ENCODE results near the gene AMPH.
"Not testable (repeated sequence)": the region's sequence is repeated elsewhere in the genome, so short reads cannot be mapped to it uniquely, and the experiment has no call there.

Gene AMPH

DNA sequence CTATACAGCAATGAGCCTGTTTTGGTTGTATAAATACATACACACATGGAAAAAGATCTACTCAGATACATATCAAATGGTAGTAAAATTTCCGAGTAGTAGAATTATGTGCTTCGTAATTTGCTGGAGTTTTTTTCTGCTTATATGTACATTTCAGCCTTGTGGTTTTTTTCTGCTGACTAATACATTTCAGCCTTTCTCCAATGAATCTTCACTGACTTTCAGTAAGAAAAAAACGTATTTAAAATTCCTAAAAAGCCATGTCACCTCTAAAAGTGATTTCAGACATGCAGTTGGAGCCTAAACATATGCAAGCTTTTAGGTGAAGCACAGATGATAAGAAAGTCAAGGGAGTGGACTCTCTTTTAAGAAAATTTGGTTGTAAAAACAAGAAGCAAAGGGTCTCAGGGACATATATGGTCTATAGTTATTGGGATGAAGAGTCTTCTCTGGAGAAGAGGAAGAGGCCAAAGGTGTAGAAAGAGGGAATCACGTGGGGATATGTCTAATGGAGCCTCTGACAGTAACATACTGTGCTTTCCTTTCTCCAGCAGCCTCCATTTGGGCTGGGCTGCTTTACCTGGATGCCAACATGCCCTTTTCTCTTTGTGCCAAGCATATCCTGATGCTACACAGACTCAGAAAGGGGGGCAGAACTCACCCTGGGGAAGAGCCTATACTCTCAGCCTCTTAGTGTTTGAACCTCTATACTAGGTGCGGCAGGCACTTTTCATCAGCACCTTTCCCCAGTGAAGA lies 2.4 kb downstream of the AMPH start:
- DNase-seq (ENCODE audit: extremely low read depth in 1 of 2, low read depth in 1 of 2) = no peak

DNA sequence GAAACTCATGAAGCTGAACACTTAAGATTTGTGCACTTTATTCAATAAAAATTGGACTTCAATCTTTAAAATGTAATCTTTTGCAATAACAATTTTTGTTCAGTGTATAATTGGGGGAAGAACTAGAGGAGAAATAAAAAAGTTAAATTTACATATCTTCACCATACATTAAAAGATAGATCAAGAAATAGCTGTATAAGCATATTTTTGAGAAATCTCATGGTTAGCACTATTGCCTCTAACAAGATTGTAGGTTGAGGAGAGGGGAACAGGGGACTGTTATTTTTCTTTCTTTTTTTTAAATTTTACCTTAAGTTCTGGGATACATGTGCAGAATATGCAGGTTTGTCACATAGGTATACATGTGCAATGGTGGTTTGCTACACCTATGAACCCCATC lies 5.3 kb downstream of the AMPH start:
- no peak for DNase-seq (ENCODE audit: extremely low read depth in 1 of 2, low read depth in 1 of 2)

DNA sequence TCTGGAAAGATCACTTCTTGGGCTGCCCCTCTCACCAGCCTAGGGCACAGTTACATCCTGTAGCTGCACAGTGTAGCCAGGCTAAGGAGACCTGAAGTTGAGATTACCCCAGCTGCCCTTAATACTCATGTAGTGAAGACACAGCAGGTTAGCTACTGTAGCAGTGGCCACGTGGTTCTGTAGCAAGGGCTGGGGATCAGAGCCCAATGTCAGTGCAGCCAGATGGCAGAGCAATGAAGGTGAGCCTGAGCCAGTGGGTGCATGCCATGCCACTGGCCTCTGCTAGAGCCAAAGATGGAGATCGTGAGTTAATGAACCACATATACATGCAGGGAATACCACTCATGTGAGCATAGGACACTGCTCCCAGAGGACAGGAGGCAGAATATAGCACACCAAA lies 15.5 kb downstream of the AMPH start:
- no peak for DNase-seq (ENCODE audit: extremely low read depth in 1 of 2, low read depth in 1 of 2)

DNA sequence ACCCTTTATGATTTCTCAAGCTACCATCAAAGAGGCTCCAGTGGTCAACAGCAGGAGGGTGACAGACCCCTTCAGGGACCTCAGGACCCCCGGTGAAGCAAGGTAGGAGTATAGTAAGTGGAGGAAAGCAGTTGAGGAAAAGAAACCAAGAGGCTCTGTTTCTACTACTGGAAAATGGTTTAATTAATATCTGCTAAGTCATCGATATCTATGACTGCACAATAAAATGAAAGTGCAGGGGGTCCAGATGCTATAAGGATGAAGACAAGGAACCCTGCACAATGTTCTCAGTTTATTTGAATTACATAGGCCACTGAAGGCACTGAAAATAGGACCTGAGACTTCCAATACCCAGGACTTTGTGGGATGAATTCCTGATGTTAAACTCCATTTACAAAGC lies 23.7 kb downstream of the AMPH start:
- DNase-seq (ENCODE audit: extremely low read depth in 1 of 2, low read depth in 1 of 2) = no peak

DNA sequence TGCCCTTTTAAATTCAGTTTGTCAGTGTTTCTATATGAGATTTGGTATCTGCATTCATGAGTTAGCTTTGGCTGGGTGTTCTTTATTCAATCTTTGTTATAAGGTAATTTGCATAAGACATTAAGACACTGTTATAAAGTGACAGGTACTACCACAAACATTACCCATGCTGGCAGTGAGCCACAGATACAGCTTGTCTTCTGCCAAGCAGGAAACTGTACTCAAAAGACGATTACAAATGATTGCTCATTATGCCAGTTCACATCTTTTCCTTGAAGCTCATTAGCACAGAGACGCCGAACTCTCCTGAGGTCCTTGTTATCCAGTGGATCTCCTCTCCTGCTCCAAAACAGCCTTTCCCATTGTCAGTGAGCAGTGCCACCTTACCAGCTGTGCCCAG lies 30.4 kb downstream of the AMPH start:
- no peak for DNase-seq (ENCODE audit: extremely low read depth in 1 of 2, low read depth in 1 of 2)

DNA sequence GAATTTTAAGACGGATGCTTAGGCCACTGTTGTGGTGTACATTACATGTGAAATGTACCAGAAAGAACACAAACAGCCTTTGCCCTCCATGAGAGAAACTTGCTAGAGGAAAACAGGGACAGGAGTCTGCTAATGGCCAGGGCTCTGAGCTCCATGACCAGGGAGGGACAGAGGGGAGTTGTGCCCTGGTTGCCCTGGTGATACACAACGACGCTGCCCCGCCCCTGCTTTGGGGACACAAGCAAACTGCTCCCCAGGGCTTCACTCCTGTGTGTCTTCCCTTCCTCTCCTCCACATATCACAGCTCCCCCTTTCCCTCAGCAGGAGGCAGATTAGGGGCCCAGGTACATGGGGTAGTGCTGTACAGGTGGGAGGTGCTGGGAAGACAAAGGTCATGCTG lies 36.2 kb downstream of the AMPH start:
- no peak for DNase-seq (ENCODE audit: extremely low read depth in 1 of 2, low read depth in 1 of 2)

DNA sequence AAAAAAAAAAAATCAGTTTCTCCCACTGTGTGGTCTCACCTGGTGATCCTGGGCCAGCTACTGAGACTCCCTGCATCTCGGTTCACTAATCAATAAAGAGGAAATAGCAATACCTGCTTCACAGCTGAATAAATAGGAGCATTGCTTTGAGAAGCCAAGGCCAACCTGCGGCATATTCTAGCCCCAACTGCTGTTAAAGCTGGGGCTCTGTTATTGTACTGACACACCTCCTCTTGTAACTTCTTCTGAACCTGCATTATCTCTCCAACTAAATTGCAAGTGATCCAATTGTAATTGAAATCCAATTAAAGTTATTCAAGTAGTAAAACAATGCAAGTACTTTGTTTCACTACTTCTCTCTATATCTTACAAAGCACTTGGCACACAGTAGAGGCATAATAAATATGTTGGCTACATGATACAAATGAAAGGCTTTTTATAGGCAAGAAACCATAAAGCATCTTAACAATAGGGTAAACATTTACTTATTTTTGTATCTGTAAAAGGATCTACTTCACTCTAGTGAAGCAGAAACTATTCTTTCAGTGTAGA lies 38.4 kb downstream of the AMPH start:
- no peak for DNase-seq (ENCODE audit: extremely low read depth in 1 of 2, low read depth in 1 of 2)

DNA sequence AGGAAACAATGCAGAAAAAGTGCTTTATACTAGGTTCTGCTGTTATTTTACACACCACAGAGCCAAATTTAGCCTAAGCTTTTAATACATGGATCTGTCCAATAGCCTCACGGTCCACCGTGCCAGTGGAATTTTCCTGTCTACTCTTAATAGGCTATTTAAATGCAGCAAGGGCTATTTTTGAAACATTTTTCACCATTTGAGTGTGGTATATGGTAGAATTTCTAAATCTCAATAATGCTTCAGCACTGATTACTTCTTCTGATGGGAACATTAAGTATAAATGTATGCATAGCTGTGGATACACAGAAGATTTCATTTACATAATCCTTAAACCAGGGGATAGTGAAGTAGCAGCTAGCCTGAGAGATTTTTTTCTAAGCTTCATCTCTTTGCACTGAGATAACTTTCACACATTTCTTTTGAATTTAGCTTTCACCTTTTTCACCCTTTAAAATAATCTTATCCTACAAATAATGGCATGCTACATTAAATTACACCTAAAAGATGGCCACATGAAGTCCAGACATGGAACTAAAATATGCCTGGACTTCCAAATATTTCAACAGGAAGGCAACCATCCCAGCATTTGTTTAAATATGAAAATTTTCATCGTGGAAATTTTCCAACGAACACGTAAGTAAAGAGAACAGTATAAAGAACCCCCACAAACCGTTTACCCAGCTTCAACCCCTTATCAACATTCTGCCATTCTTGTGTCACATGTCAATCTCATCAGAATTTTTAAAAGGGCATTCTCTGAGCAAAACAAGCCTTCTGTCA lies 45.4 kb downstream of the AMPH start:
- no peak for DNase-seq (ENCODE audit: extremely low read depth in 1 of 2, low read depth in 1 of 2)

DNA sequence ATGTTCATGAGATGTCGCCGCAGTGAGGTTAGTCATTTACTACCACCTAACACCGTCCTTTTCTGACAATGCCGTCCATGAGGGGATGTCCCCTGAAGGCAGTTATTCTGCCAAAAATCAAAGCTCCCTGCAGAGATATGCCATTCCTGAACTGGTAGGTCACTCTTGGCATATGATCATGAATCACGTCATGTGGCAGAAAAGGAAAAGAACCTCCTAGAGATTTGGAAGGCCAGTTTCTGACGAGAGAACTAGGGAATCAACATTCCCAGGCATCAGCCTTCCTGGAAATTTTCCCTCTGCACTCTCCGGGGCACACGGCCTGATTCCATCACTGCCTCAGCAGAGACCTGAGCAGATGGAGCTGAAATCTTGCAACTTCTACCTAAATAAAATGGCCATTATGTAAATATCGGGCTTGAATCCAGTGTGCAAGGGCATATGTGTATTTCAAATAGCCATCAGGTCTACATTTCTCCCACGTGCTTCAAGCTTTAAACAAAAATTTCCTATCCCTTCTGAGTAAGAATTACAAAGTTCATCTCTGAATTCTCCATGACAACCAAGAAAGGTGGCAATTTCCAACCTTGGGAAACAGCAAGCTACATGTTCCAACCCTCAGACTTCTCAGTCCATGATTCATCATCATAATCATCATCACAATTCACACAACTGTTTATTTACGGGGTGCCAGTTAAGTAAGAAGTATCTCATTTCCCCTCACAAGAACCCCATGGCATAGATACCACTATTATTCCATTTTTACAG lies 46.5 kb downstream of the AMPH start:
- no peak for DNase-seq (ENCODE audit: extremely low read depth in 1 of 2, low read depth in 1 of 2)

DNA sequence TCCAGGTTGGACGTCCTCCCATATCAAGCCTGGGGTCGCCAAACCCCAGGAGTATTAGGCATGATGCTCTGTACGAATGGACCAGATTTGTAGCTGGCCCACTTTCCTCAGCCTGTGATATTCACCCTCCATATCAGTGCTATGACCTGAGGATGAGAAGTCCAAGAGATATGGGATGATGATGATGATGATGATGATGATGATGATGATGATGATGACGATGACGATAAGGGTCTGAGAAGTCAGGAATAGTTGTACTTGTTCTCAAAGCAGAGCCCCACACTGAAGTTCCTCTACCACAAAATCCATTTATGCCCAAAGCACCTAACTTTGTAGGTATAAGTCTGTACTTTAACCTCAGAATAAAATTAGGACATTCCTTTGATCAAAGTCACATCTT lies 50.7 kb downstream of the AMPH start:
- no peak for DNase-seq (ENCODE audit: extremely low read depth in 1 of 2, low read depth in 1 of 2)

DNA sequence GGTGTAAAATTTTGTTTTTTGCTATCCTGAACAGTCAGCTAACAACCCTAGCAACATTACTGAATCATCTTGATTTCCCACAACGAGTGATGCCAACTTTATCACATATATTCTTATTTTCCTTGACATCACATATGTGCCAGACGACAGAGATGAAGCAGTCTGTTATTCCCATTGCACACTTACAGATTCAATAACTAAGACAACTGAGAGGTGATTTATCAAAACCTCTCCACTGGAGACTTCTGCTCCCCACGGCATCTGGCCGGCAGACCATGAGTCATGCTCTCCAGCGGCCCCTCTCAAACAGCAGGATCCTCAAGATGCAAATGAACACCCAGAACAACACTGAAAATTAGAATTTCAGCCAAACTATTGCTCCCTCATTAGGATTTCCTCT lies 57.1 kb downstream of the AMPH start:
- no peak for DNase-seq (ENCODE audit: extremely low read depth in 1 of 2, low read depth in 1 of 2)

DNA sequence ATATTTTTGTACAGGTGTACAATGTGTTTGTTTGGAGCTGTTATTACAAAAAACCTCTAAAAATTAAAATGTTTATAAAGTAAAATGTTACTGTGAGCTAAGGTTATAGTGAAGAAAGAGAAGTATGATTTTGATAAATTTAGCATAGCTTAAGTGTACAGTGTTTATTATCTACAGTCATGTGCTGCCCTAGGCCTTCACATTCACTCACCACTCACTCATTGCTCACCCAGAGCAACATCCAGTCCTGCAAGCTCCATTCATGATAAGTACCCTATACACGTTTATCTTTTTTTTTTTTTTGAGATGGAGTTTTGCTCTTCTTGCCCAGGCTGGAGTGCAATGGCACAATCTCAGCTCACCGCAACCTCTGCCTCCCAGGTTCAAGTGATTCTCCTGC lies 59.6 kb downstream of the AMPH start:
- not testable (repeated sequence) for DNase-seq (ENCODE audit: extremely low read depth in 1 of 2, low read depth in 1 of 2)

DNA sequence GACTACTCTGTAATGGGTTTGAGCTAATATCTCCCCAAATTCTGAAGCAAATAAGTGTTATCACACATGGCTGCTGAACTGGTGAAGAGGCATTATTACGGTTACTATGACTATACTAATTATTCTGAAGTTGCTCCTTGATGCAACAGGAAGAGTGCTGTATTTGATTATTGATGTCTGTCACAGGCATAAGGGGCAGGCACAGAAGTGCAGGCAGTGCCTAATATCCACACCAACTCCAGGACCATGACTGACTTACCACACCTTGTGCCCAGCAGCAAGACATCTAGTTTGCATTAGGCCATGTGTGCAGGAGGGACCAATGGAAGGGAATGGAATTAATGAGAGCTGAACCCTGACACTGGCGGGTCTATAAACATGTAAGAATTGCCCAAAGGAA lies 62.7 kb downstream of the AMPH start:
- no peak for DNase-seq (ENCODE audit: extremely low read depth in 1 of 2, low read depth in 1 of 2)

DNA sequence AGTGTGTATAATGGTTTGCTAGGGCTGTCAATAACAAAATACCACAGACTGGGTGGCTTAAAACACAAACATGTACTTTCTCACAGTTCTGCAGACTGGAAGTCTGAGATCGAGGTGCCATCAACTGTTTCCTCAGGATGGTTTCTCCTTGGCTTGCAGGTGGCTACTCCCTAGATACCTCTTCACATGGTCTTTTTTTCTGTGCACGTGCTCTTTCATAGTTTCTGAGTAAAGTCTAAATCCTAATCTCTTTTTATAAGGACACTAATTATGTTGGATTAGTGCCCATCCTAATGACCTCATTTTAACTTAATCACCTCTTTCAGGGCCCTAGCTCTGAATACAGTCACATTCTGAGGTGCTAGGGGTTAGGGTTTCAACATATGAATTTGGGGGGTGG lies 65.9 kb downstream of the AMPH start:
- DNase-seq (ENCODE audit: extremely low read depth in 1 of 2, low read depth in 1 of 2) = no peak

DNA sequence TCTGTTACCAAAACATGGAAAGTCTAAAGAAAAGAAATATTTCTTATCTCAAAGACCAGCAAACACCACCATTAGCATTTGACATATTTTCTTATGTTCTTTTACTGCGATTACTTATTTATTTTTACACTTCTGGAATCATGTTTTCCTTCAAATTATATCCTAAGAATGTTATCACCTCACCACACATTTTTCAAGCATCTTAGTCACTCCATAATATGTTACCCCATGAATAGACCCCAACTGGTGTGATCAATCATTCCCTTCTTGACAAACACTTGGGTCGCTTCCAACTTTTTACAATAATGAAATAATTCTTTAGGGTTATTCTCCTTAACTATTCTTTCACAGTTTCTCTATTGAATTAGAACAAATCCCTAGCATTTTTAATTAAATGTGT lies 67.4 kb downstream of the AMPH start:
- DNase-seq (ENCODE audit: extremely low read depth in 1 of 2, low read depth in 1 of 2) = no peak

DNA sequence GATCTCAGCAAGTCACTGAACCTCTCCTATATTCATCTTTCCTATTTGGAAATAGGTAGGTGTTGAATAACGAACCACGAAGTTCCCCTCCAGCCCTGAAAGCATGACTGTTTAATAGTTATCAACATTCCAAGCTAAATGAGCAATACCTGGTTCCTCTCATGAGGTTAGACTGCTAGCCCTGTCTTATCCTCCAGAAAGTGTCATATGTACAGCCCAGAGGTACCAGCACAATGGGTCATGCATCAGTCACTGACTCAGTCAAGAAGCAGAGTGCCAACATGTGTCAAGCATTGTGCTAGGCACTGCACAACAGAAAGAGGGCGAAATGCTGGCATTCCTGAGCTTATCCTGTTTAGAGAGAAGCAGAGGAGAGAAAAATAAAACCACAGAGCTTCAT lies 70.0 kb downstream of the AMPH start:
- DNase-seq (ENCODE audit: extremely low read depth in 1 of 2, low read depth in 1 of 2) = no peak

DNA sequence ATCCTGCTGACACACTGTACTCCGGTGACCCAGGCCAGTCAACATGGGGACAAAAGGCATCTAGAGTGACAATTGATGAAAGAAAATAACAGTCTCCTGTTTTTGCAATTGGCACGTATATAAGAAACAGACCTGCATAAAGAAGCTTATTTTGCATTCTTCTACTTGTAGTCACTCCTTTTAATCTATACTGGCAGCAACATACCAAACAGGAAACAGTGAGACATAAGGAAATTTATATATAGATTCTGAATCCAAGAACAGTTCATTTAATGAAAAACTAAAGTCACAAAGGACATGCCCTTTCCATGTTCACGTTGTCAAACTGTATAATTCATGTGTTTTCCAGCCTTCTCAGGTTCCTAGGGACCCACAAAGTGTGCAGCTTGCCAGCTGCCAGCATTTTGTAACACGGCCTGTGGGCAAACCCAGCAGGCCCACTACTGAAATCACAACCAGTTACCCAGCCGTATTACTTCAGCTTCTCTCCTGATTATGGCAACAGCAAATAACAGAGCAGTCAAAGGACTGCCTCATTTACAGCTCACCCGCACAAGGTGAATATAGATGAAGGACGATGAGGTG lies 72.3 kb downstream of the AMPH start:
- DNase-seq (ENCODE audit: extremely low read depth in 1 of 2, low read depth in 1 of 2) = no peak

DNA sequence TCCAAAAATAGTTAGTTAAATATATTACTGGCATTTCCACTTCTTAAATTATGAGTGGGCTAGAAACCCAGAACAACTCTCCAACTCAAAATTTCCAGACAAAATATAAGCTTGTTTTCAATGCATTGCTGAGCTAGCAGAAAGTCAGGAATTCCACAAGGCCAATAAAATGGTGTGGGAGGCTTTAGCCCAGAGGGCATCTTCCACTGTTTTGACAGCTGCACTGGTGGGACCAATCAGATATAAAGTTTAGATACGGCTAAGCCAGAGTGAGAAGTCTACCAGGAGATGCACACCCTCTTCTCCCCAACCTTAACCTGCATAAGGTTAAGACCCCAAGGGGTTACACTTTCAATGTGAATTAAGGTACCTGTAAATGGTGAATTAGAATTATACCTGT lies 76.6 kb downstream of the AMPH start:
- DNase-seq (ENCODE audit: extremely low read depth in 1 of 2, low read depth in 1 of 2) = no peak

DNA sequence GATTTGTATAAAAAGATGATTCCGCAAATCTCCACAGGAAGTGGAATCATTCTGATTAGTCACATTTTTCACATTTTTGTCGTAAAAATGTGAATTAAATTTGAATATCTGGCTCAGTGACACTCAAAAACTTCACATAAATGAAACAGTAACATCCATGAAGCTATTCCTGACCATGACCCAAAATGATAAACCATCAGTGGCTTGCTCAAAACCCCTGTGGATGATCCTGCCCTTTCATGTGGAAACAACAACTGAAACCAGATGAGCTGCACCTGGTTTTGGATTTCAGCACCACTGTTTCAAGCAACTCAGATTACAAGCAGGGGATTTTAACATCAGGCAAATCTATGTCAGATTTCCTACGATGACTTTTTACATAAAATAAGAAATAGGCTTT lies 80.3 kb downstream of the AMPH start:
- no peak for DNase-seq (ENCODE audit: extremely low read depth in 1 of 2, low read depth in 1 of 2)

DNA sequence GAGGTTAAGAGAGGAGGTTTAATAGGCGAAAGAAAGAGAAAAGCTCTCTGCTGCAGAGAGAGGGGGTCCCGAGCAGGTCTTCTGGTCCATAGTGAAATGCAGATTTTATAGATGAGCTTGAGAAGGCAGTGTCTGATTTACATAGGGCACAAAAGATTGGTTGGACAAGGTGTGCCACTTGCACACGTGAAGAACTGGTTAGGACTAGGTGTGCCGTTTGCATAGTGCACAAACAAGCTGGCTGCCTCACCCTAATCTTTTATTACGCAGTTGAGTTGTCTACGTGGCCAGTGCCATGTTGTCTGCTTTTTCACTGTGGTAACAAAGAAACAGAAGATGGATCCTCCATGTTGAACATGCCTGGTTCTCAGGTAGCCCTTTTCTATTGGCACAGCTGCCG lies 82.6 kb downstream of the AMPH start:
- DNase-seq (ENCODE audit: extremely low read depth in 1 of 2, low read depth in 1 of 2) = no peak

DNA sequence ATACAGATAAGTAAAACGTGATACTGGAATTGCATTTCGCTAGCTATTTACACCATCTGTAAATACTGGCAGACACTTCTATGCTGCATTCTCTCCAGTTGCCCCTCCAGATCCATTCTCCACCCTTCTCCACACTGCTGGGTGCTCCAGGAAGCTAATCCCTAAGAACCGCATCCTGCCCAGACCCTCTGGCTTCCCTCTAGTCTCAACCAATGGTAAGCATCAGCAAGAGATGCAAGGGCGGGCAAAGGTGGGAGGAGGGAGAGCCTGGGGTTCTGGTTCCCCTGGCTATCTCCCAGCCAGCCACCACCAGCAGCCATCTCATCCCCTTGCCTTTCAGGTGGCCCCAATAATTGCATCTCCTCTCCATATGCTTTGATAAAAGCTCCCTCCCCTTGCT lies 84.4 kb downstream of the AMPH start:
- no peak for DNase-seq (ENCODE audit: extremely low read depth in 1 of 2, low read depth in 1 of 2)

Data from stimulated activated CD8-positive, alpha-beta memory T cell treated with anti-CD3 and anti-CD28 coated beads, Interleukin-7, amount 100 ng/mL, for 48 hours (primary cell).